Measurements from ENCODE around the gene GBP4. TPM values are rescaled to one million over a fixed set of nuclear protein-coding genes. Genes with fewer than 3 reads are reported as not detected.

GBP4 gene, protein sequence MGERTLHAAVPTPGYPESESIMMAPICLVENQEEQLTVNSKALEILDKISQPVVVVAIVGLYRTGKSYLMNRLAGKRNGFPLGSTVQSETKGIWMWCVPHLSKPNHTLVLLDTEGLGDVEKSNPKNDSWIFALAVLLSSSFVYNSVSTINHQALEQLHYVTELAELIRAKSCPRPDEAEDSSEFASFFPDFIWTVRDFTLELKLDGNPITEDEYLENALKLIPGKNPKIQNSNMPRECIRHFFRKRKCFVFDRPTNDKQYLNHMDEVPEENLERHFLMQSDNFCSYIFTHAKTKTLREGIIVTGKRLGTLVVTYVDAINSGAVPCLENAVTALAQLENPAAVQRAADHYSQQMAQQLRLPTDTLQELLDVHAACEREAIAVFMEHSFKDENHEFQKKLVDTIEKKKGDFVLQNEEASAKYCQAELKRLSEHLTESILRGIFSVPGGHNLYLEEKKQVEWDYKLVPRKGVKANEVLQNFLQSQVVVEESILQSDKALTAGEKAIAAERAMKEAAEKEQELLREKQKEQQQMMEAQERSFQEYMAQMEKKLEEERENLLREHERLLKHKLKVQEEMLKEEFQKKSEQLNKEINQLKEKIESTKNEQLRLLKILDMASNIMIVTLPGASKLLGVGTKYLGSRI
- total RNA-seq: 1 to 10 TPM; 1.3 to 7.2 TPM

DNA sequence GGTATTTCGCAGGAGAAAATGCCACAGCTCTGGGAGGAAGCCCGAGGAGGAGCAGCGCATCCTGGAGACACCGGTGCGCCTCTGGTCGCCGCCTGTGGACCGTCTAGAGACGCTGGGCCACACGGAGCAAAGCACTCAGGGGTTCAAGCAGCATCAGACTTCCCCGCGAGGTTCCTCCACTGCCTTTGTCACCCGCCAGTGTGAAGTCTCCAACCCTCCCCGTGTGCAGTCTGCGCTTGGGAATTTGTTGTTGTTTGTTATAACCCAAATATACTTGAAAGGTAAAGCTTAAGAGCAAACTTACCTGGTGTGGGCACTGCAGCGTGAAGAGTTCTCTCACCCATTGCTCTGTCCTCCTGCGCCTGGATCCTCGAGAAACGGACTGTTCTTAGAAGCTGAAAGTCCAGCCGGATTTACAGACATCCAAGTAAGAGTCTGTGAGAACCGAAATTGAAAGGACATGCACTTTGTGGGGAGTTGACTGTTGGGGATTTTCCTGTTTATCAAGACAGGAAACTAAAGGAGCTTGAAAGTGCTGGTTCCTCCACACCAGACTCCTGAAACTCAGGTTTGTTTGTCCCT is at the start of gene GBP4:
Gene GBP4 (minus strand): TSS at position 452 of the 582 bp plus-strand sequence. CDS start 108 bp downstream, at position 344.

GRCh38 chr1:89175601-89176256 is 23.0 kb downstream of the GBP4 start, which contains the start of gene GBP7:
TSS of gene GBP7 (minus strand) at chr1:89176003. CDS start at chr1:89171935, 4,068 bp downstream.

Other genes starting within 250 kb of the GBP4 start
- 10 to 100 TPM; 39.6 to 52.7 TPM for gene KYAT3, start 206.3 kb downstream of the GBP4 start, total RNA-seq
- 10 to 100 TPM; 23.3 to 26.2 TPM for gene RBMXL1, start 206.3 kb downstream of the GBP4 start, total RNA-seq
- 10 to 100 TPM; 32.6 to 45.8 TPM for gene GBP3, start 176.1 kb downstream of the GBP4 start, total RNA-seq
- 100 to 1,000 TPM in 1 of 2 donors, 10 to 100 TPM in 1; 80.5 to 102 TPM for gene GBP1, start 133.7 kb downstream of the GBP4 start, total RNA-seq
- gene GBP2, start 72.8 kb downstream of the GBP4 start, total RNA-seq: 10 to 100 TPM; 12.3 to 79.2 TPM
- gene GBP7, start 22.9 kb downstream of the GBP4 start, total RNA-seq: not detected
- under 1 TPM; under 0.01 to 0.34 TPM for gene GBP5, start 73.9 kb upstream of the GBP4 start, total RNA-seq
- not detected for gene GBP6, start 165.1 kb upstream of the GBP4 start, total RNA-seq

Measured in melanocyte of skin (primary cell).